Ishikawa (cell line): ENCODE data around the gene KLHL6.

Experiments used
- CEBPB ChIP-seq: IDR thresholded peaks from 2 replicates; pipeline ENCODE4 v1.6.1; 2012
- CREB1 ChIP-seq: IDR thresholded peaks from 2 replicates; pipeline ENCODE4 v1.6.1; 2012; ENCODE audit warnings: low read depth
- EP300 ChIP-seq: IDR thresholded peaks from 2 replicates; pipeline ENCODE4 v1.6.1; 2012; ENCODE audit warnings: borderline replicate concordance
- FOXM1 ChIP-seq: IDR thresholded peaks from 2 replicates; pipeline ENCODE4 v1.6.1; 2012; ENCODE audit warnings: low read depth, borderline replicate concordance
- NFIC ChIP-seq: IDR thresholded peaks from 2 replicates; pipeline ENCODE4 v1.6.1; 2012
- TAF1 ChIP-seq: IDR thresholded peaks from 2 replicates; pipeline ENCODE4 v1.6.1; 2012; ENCODE audit warnings: low read depth, mild to moderate bottlenecking
- TCF12 ChIP-seq: IDR thresholded peaks from 2 replicates; pipeline ENCODE4 v1.6.1; 2012; ENCODE audit warnings: low read depth
- TEAD4 ChIP-seq: IDR thresholded peaks from 2 replicates; pipeline ENCODE4 v1.6.1; 2012
- YY1 ChIP-seq: IDR thresholded peaks from 2 replicates; pipeline ENCODE4 v1.6.1; 2012; ENCODE audit warnings: low read depth
- TF ChIP-seq, protein P1 (sequence below): IDR thresholded peaks from 2 replicates; pipeline ENCODE4 v1.6.1; 2012
- TF ChIP-seq, protein P2 (sequence below): IDR thresholded peaks from 2 replicates; pipeline ENCODE4 v1.6.1; 2012; ENCODE audit warnings: low read depth, mild to moderate bottlenecking
- TF ChIP-seq, protein P3 (sequence below): IDR thresholded peaks from 2 replicates; pipeline ENCODE4 v1.6.1; 2012

DNA sequence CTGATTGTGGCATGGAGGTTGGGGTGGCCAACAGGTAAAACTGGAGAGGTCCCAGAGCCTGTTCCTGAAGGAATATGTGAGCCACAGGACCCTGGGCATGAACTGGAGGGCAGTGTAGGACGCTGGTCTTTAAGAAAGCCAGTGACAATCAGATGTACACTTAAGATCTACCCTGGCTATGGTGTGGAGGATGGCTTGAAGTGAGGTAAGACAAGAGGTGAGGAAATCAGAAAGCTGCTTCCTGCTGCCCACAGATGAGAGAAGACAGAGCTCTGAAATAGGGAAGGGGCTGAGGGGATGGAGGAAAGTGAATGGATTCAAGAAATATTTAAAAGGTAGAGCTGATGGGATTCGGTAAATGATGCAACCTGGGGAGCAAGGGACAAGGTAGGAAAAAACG, 22.7 kb upstream of the KLHL6 start:
- no peak for TF ChIP-seq TCF12
- TF ChIP-seq, protein P1, sequence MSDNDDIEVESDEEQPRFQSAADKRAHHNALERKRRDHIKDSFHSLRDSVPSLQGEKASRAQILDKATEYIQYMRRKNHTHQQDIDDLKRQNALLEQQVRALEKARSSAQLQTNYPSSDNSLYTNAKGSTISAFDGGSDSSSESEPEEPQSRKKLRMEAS = no peak
- TF ChIP-seq, protein P2, sequence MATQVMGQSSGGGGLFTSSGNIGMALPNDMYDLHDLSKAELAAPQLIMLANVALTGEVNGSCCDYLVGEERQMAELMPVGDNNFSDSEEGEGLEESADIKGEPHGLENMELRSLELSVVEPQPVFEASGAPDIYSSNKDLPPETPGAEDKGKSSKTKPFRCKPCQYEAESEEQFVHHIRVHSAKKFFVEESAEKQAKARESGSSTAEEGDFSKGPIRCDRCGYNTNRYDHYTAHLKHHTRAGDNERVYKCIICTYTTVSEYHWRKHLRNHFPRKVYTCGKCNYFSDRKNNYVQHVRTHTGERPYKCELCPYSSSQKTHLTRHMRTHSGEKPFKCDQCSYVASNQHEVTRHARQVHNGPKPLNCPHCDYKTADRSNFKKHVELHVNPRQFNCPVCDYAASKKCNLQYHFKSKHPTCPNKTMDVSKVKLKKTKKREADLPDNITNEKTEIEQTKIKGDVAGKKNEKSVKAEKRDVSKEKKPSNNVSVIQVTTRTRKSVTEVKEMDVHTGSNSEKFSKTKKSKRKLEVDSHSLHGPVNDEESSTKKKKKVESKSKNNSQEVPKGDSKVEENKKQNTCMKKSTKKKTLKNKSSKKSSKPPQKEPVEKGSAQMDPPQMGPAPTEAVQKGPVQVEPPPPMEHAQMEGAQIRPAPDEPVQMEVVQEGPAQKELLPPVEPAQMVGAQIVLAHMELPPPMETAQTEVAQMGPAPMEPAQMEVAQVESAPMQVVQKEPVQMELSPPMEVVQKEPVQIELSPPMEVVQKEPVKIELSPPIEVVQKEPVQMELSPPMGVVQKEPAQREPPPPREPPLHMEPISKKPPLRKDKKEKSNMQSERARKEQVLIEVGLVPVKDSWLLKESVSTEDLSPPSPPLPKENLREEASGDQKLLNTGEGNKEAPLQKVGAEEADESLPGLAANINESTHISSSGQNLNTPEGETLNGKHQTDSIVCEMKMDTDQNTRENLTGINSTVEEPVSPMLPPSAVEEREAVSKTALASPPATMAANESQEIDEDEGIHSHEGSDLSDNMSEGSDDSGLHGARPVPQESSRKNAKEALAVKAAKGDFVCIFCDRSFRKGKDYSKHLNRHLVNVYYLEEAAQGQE = no peak
- TF ChIP-seq TEAD4 = no peak
- no peak for TF ChIP-seq YY1
- no peak for TF ChIP-seq FOXM1
- TF ChIP-seq TAF1 = no peak
- TF ChIP-seq, protein P3, sequence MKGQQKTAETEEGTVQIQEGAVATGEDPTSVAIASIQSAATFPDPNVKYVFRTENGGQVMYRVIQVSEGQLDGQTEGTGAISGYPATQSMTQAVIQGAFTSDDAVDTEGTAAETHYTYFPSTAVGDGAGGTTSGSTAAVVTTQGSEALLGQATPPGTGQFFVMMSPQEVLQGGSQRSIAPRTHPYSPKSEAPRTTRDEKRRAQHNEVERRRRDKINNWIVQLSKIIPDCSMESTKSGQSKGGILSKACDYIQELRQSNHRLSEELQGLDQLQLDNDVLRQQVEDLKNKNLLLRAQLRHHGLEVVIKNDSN = no peak
- TF ChIP-seq CREB1 = no peak
- TF ChIP-seq NFIC = no peak
- TF ChIP-seq EP300 = no peak
- no peak for TF ChIP-seq CEBPB
